ENCODE measurements around the gene TOE1. TPM values are rescaled to one million over a fixed set of nuclear protein-coding genes. Genes with fewer than 3 reads are reported as not detected.

Gene TOE1
- total RNA-seq, 1 donor from 2014 or later, result 14.0 TPM

DNA sequence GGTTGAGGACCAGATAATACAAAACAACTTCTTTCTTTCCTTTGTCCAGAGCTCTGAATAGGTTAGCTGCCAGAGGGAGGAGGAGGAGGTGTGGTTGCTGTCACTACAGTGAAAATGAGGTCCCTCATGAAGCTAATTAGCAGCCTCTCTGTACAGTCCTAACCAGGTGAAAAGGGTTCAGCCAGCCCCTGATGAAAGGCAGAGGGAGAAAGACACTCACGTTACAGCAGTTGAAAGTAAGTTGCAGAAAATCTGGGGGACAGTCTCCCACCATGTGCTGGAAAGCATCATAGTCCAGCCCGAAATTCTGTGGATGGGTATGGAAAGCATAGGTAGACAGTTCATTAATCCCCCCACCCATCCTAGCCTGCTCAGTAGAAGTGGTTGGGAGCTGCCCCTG, 6.5 kb downstream of the TOE1 start:
- Mint-ChIP-seq H3K4me1 (peaks cover 11% of the 10 kb centered on the region), H3K9me3 (no peaks in the 10 kb centered on the region), H3K27me3 (ENCODE audit: low read depth) (no peaks in the 10 kb centered on the region), H3K27ac (no peak overlapping the region), H3K4me3 (no peak overlapping the region), H3K36me3 (peaks cover 12% of the 10 kb centered on the region)
- TF ChIP-seq, protein P1, sequence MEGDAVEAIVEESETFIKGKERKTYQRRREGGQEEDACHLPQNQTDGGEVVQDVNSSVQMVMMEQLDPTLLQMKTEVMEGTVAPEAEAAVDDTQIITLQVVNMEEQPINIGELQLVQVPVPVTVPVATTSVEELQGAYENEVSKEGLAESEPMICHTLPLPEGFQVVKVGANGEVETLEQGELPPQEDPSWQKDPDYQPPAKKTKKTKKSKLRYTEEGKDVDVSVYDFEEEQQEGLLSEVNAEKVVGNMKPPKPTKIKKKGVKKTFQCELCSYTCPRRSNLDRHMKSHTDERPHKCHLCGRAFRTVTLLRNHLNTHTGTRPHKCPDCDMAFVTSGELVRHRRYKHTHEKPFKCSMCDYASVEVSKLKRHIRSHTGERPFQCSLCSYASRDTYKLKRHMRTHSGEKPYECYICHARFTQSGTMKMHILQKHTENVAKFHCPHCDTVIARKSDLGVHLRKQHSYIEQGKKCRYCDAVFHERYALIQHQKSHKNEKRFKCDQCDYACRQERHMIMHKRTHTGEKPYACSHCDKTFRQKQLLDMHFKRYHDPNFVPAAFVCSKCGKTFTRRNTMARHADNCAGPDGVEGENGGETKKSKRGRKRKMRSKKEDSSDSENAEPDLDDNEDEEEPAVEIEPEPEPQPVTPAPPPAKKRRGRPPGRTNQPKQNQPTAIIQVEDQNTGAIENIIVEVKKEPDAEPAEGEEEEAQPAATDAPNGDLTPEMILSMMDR (IDR thresholded peaks at IDR 0.05; ENCODE audit: unreplicated experiment), result no peak
- DNase-seq (ENCODE audit: low spot score in 2 of 2, unreplicated experiment in 2 of 2), result no peak

DNA sequence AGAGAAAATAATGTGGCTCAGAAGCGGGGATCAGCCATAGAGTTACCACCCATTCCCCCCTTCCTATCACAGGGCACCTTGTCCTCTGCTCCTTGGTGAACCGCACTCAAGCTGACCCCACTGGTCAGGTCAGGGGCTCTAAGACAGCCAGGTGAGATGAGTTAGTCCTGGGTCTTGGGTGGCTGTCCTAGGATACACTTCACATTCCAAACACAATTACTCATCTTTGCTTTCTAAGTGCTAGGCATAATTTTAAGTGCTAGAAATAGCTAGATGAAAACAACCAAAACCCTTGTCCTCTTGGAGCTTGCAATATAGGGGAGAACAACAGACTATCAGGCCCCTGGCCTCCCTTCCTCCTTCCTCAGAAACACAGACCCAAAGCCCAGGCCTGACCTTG, 8.1 kb downstream of the TOE1 start:
- peaks cover 6% of the 10 kb centered on the region for H3K4me1 Mint-ChIP-seq

DNA sequence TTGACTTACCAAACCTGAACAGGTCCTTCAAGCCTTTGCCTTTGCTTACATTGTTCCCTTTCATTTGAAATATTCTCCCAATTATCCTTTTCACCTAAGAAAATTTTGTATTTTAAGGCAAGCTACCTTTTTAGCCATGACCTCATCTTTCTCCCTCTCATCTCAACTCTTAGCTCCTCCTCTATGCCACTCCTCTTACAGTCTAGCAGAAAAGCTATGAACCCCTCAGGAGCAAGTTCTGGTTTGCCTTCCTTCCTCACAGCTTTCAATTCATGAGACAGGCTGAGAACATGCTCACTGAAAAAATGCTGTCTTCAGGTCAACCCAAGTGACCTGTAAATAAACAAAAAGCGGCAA, 8.6 kb downstream of the TOE1 start:
- Mint-ChIP-seq H3K4me3 (no peak overlapping the region), H3K27ac (no peak overlapping the region), H3K36me3 (peaks cover 9% of the 10 kb centered on the region), H3K9me3 (no peaks in the 10 kb centered on the region), H3K27me3 (ENCODE audit: low read depth) (no peaks in the 10 kb centered on the region), H3K4me1 (peaks cover 6% of the 10 kb centered on the region)
- TF ChIP-seq, protein P1 (IDR thresholded peaks at IDR 0.05; ENCODE audit: unreplicated experiment), result no peak
- DNase-seq (ENCODE audit: low spot score in 2 of 2, unreplicated experiment in 2 of 2), result no peak

More for the DNA sequence above, 8.1 kb downstream of the TOE1 start:
- Mint-ChIP-seq H3K4me3 (no peak overlapping the region), H3K36me3 (peaks cover 11% of the 10 kb centered on the region), H3K9me3 (no peaks in the 10 kb centered on the region), H3K27ac (no peak overlapping the region), H3K27me3 (ENCODE audit: low read depth) (no peaks in the 10 kb centered on the region)
- DNase-seq (ENCODE audit: low spot score in 2 of 2, unreplicated experiment in 2 of 2), result no peak
- TF ChIP-seq, protein P1 (IDR thresholded peaks at IDR 0.05; ENCODE audit: unreplicated experiment), result no peak

DNA sequence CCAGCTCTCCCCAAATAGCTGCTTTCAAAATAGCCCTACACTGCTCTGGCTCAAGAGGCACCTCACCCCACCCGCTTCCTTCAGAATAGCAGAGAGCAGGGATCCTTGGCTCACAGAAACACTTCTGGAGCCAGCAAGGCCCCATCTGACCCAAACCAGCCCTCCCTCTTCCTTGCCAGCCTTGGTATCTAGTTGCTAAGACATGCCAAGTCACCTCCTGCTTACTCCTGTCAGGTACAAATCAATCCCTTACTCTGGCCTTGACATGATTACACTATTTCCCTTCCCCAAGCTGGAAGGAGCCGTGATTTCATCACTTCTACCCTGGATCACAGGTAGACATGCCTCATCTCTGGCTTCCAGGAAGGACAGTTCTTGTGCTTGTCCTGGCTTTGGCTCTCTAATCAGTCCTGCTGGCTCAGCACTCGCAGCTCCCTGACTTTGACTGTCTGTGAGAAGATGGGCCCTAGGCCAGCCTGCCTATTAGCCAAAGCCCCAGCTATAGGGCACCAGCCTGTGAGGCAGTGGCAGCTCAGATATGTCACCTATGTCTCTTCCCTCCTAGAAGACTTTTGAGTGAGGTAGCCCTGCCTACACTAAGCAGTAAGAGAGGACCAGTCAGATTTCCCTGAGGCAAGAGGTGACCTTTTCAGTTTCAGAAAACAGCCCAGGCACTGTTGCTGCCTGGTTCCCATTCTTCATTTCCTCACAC, 9.2 kb downstream of the TOE1 start:
- Mint-ChIP-seq H3K9me3 (no peaks in the 10 kb centered on the region), H3K4me1 (peaks cover 6% of the 10 kb centered on the region), H3K4me3 (no peak overlapping the region), H3K27ac (no peak overlapping the region), H3K27me3 (ENCODE audit: low read depth) (no peaks in the 10 kb centered on the region), H3K36me3 (peaks cover 6% of the 10 kb centered on the region)
- TF ChIP-seq, protein P1 (IDR thresholded peaks at IDR 0.05; ENCODE audit: unreplicated experiment), result no peak
- no peak for DNase-seq (ENCODE audit: low spot score in 2 of 2, unreplicated experiment in 2 of 2)

DNA sequence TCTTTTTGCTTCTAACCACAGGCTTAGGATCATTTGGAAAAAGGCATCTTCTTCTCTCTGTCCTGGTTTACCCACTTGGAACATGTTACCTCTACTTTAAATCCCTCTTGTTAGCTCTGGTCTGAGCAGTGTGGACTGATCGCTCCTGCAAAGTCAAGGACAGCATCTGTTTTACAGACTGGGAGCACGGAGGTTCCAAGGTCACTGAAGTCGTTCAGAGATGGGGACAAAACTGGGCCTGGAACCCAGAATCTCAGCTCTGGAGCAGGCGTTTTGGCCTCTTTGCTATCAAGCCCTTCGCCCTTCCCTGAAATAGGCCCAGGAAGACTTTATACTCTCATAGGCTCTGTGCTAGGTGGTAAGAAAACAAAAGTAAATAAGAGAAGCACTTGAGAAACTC, 11.5 kb downstream of the TOE1 start:
- Mint-ChIP-seq H3K27ac (no peak overlapping the region), H3K27me3 (ENCODE audit: low read depth) (no peaks in the 10 kb centered on the region), H3K4me3 (no peak overlapping the region), H3K36me3 (no peaks in the 10 kb centered on the region), H3K4me1 (peaks cover 6% of the 10 kb centered on the region), H3K9me3 (no peaks in the 10 kb centered on the region)
- no peak for DNase-seq (ENCODE audit: low spot score in 2 of 2, unreplicated experiment in 2 of 2)
- TF ChIP-seq, protein P1 (IDR thresholded peaks at IDR 0.05; ENCODE audit: unreplicated experiment), result no peak
